ENCODE data around the gene LAD1.

LAD1 gene

GRCh38 chr1:201348211-201348566 is 50.9 kb downstream of the LAD1 start:
- Histone ChIP-seq H3K9me3 (ENCODE audit: control insufficient read depth in 2 of 2, low read length in 2 of 2) (no peaks in the 10 kb centered on the region), H3K4me3 (ENCODE audit: low read length in 2 of 2) (no peak overlapping the region), H3K27me3 (ENCODE audit: control insufficient read depth in 1 of 2, insufficient read depth in 2 of 2, low read length in 2 of 2) (peaks cover 4 to 6% of the 10 kb centered on the region in 2 donors), H3K9ac (ENCODE audit: low read length in 2 of 2) (no peak overlapping the region), H3K27ac (ENCODE audit: low read length) (no peak overlapping the region), H3K4me1 (ENCODE audit: control insufficient read depth, insufficient read depth, low read length) (no peaks in the 10 kb centered on the region), H3K36me3 (ENCODE audit: control insufficient read depth in 2 of 2, insufficient read depth in 2 of 2, low read length in 2 of 2) (no peaks in the 10 kb centered on the region)

GRCh38 chr1:201347498-201348210 is 51.5 kb downstream of the LAD1 start:
- H3K9ac ChIP-seq (ENCODE audit: low read length in 2 of 2) = no peak overlapping the region
- no peaks in the 10 kb centered on the region for H3K36me3 ChIP-seq (ENCODE audit: control insufficient read depth in 2 of 2, insufficient read depth in 2 of 2, low read length in 2 of 2)
- H3K27ac ChIP-seq (ENCODE audit: low read length) = no peak overlapping the region
- no peaks in the 10 kb centered on the region for H3K4me1 ChIP-seq (ENCODE audit: control insufficient read depth, insufficient read depth, low read length)
- H3K4me3 ChIP-seq (ENCODE audit: low read length in 2 of 2) = no peak overlapping the region
- no peaks in the 10 kb centered on the region for H3K9me3 ChIP-seq (ENCODE audit: control insufficient read depth in 2 of 2, low read length in 2 of 2)
- peaks cover 2 to 4% of the 10 kb centered on the region in 2 donors for H3K27me3 ChIP-seq (ENCODE audit: control insufficient read depth in 1 of 2, insufficient read depth in 2 of 2, low read length in 2 of 2)

GRCh38 chr1:201346987-201347386 is 52.1 kb downstream of the LAD1 start:
- no peak overlapping the region for H3K4me3 ChIP-seq (ENCODE audit: low read length in 2 of 2)
- peaks cover under 1 to 2% of the 10 kb centered on the region in 2 donors for H3K9me3 ChIP-seq (ENCODE audit: control insufficient read depth in 2 of 2, low read length in 2 of 2)
- no peak overlapping the region for H3K27ac ChIP-seq (ENCODE audit: low read length)
- peaks cover 2 to 4% of the 10 kb centered on the region in 2 donors for H3K27me3 ChIP-seq (ENCODE audit: control insufficient read depth in 1 of 2, insufficient read depth in 2 of 2, low read length in 2 of 2)
- H3K9ac ChIP-seq (ENCODE audit: low read length in 2 of 2) = no peak overlapping the region
- H3K4me1 ChIP-seq (ENCODE audit: control insufficient read depth, insufficient read depth, low read length) = no peaks in the 10 kb centered on the region
- H3K36me3 ChIP-seq (ENCODE audit: control insufficient read depth in 2 of 2, insufficient read depth in 2 of 2, low read length in 2 of 2) = no peaks in the 10 kb centered on the region

- Histone ChIP-seq H3K27me3 (ENCODE audit: control insufficient read depth in 1 of 2, insufficient read depth in 2 of 2, low read length in 2 of 2) (peaks cover 2 to 4% of the 10 kb centered on the region in 2 donors), H3K9ac (ENCODE audit: low read length in 2 of 2) (no peak overlapping the region), H3K9me3 (ENCODE audit: control insufficient read depth in 2 of 2, low read length in 2 of 2) (peaks cover 3 to 4% of the 10 kb centered on the region in 2 donors), H3K4me3 (ENCODE audit: low read length in 2 of 2) (no peak overlapping the region), H3K27ac (ENCODE audit: low read length) (no peak overlapping the region), H3K4me1 (ENCODE audit: control insufficient read depth, insufficient read depth, low read length) (no peaks in the 10 kb centered on the region), H3K36me3 (ENCODE audit: control insufficient read depth in 2 of 2, insufficient read depth in 2 of 2, low read length in 2 of 2) (no peaks in the 10 kb centered on the region)
These were observed 52.7 kb downstream of the LAD1 start for GRCh38 chr1:201346337-201346939.

GRCh38 chr1:201345081-201345355 is 54.1 kb downstream of the LAD1 start:
- H3K36me3 ChIP-seq (ENCODE audit: control insufficient read depth in 2 of 2, insufficient read depth in 2 of 2, low read length in 2 of 2) = no peaks in the 10 kb centered on the region
- H3K9me3 ChIP-seq (ENCODE audit: control insufficient read depth in 2 of 2, low read length in 2 of 2) = peaks cover 3 to 4% of the 10 kb centered on the region in 2 donors
- H3K27ac ChIP-seq (ENCODE audit: low read length) = no peak overlapping the region
- H3K9ac ChIP-seq (ENCODE audit: low read length in 2 of 2) = no peak overlapping the region
- no peaks in the 10 kb centered on the region for H3K4me1 ChIP-seq (ENCODE audit: control insufficient read depth, insufficient read depth, low read length)
- H3K4me3 ChIP-seq (ENCODE audit: low read length in 2 of 2) = no peak overlapping the region
- H3K27me3 ChIP-seq (ENCODE audit: control insufficient read depth in 1 of 2, insufficient read depth in 2 of 2, low read length in 2 of 2) = peaks cover 2 to 4% of the 10 kb centered on the region in 2 donors

GRCh38 chr1:201344206-201345080 is 54.7 kb downstream of the LAD1 start:
- H3K4me1 ChIP-seq (ENCODE audit: control insufficient read depth, insufficient read depth, low read length) = no peaks in the 10 kb centered on the region
- peaks cover 3 to 4% of the 10 kb centered on the region in 2 donors for H3K9me3 ChIP-seq (ENCODE audit: control insufficient read depth in 2 of 2, low read length in 2 of 2)
- H3K4me3 ChIP-seq (ENCODE audit: low read length in 2 of 2) = no peak overlapping the region
- no peak overlapping the region for H3K27ac ChIP-seq (ENCODE audit: low read length)
- no peak overlapping the region for H3K9ac ChIP-seq (ENCODE audit: low read length in 2 of 2)
- peaks cover 2 to 4% of the 10 kb centered on the region in 2 donors for H3K27me3 ChIP-seq (ENCODE audit: control insufficient read depth in 1 of 2, insufficient read depth in 2 of 2, low read length in 2 of 2)
- no peaks in the 10 kb centered on the region for H3K36me3 ChIP-seq (ENCODE audit: control insufficient read depth in 2 of 2, insufficient read depth in 2 of 2, low read length in 2 of 2)

GRCh38 chr1:201341377-201341776 is 57.7 kb downstream of the LAD1 start:
- H3K27me3 ChIP-seq (ENCODE audit: control insufficient read depth in 1 of 2, insufficient read depth in 2 of 2, low read length in 2 of 2) = peaks cover under 1 to 4% of the 10 kb centered on the region in 2 donors
- no peaks in the 10 kb centered on the region for H3K4me1 ChIP-seq (ENCODE audit: control insufficient read depth, insufficient read depth, low read length)
- H3K4me3 ChIP-seq (ENCODE audit: low read length in 2 of 2) = no peak overlapping the region
- peaks cover 3 to 4% of the 10 kb centered on the region in 2 donors for H3K9me3 ChIP-seq (ENCODE audit: control insufficient read depth in 2 of 2, low read length in 2 of 2)
- no peak overlapping the region for H3K27ac ChIP-seq (ENCODE audit: low read length)
- H3K36me3 ChIP-seq (ENCODE audit: control insufficient read depth in 2 of 2, insufficient read depth in 2 of 2, low read length in 2 of 2) = no peaks in the 10 kb centered on the region
- H3K9ac ChIP-seq (ENCODE audit: low read length in 2 of 2) = no peak overlapping the region

GRCh38 chr1:201336711-201337450 is 62.2 kb downstream of the LAD1 start:
- Histone ChIP-seq H3K27ac (ENCODE audit: low read length) (no peak overlapping the region), H3K4me3 (ENCODE audit: low read length in 2 of 2) (no peak overlapping the region), H3K27me3 (ENCODE audit: control insufficient read depth in 1 of 2, insufficient read depth in 2 of 2, low read length in 2 of 2) (no peaks in the 10 kb centered on the region), H3K36me3 (ENCODE audit: control insufficient read depth in 2 of 2, insufficient read depth in 2 of 2, low read length in 2 of 2) (no peaks in the 10 kb centered on the region), H3K9ac (ENCODE audit: low read length in 2 of 2) (no peak overlapping the region), H3K9me3 (ENCODE audit: control insufficient read depth in 2 of 2, low read length in 2 of 2) (peaks cover under 1 to 2% of the 10 kb centered on the region in 2 donors), H3K4me1 (ENCODE audit: control insufficient read depth, insufficient read depth, low read length) (no peaks in the 10 kb centered on the region)

GRCh38 chr1:201335901-201336300 is 63.2 kb downstream of the LAD1 start:
- Histone ChIP-seq H3K36me3 (ENCODE audit: control insufficient read depth in 2 of 2, insufficient read depth in 2 of 2, low read length in 2 of 2) (no peaks in the 10 kb centered on the region), H3K27me3 (ENCODE audit: control insufficient read depth in 1 of 2, insufficient read depth in 2 of 2, low read length in 2 of 2) (no peaks in the 10 kb centered on the region), H3K4me3 (ENCODE audit: low read length in 2 of 2) (no peak overlapping the region), H3K9me3 (ENCODE audit: control insufficient read depth in 2 of 2, low read length in 2 of 2) (no peaks in the 10 kb centered on the region), H3K9ac (ENCODE audit: low read length in 2 of 2) (no peak overlapping the region), H3K4me1 (ENCODE audit: control insufficient read depth, insufficient read depth, low read length) (no peaks in the 10 kb centered on the region), H3K27ac (ENCODE audit: low read length) (no peak overlapping the region)

- H3K27me3 ChIP-seq (ENCODE audit: control insufficient read depth in 1 of 2, insufficient read depth in 2 of 2, low read length in 2 of 2) = no peaks in the 10 kb centered on the region
- no peaks in the 10 kb centered on the region for H3K4me1 ChIP-seq (ENCODE audit: control insufficient read depth, insufficient read depth, low read length)
- no peaks in the 10 kb centered on the region for H3K9me3 ChIP-seq (ENCODE audit: control insufficient read depth in 2 of 2, low read length in 2 of 2)
- no peak overlapping the region for H3K9ac ChIP-seq (ENCODE audit: low read length in 2 of 2)
- no peaks in the 10 kb centered on the region for H3K36me3 ChIP-seq (ENCODE audit: control insufficient read depth in 2 of 2, insufficient read depth in 2 of 2, low read length in 2 of 2)
- no peak overlapping the region for H3K27ac ChIP-seq (ENCODE audit: low read length)
- no peak overlapping the region for H3K4me3 ChIP-seq (ENCODE audit: low read length in 2 of 2)
These were observed 63.8 kb downstream of the LAD1 start for GRCh38 chr1:201335174-201335870.

Data from stomach smooth muscle (tissue), 2 donors.